NCI-H1417 treated with DMSO at 0.1 percent for 48 hours (cell line): ENCODE results near the gene NDUFB4.
"Not testable (repeated sequence)": the region's sequence is repeated elsewhere in the genome, so short reads cannot be mapped to it uniquely, and the experiment has no call there.

Experiments
- DNase-seq: peaks from one replicate; lab custom pipeline; 2025; lab: John Stamatoyannopoulos, UW

NDUFB4 gene

DNA sequence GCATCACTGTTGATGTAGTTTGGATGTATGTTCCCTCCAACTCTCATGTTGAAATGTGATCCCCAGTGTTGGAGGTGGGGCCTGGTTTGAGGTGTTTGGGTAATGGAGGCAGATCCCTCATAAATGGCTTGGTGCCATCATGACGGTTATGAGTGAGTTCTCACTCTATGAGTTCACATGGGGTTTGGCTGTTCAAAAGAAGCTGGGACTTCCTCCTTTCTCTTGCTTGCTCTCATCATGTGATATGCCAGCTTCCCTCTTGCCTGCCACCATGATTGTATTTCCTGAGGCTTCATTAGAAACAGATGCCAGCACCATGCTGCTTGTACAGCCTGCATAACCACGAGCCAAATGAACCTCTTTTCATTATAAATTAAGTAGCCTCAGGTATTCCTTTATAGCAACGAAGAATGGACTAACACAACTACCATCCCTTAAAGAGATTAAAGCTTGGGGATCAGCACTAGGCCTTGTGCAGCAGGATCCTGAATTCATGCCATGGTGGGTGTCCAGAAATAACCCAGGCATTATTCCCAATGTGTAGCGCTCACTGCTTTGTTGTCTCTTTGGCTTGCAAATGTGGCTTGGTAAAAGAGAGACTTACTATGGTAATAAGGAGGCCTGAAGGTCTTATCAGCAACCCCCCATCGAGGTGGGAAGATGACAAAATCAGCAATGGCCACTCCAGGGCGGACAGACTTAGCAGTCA, 41.9 kb downstream of the NDUFB4 start:
- DNase-seq: no peak

DNA sequence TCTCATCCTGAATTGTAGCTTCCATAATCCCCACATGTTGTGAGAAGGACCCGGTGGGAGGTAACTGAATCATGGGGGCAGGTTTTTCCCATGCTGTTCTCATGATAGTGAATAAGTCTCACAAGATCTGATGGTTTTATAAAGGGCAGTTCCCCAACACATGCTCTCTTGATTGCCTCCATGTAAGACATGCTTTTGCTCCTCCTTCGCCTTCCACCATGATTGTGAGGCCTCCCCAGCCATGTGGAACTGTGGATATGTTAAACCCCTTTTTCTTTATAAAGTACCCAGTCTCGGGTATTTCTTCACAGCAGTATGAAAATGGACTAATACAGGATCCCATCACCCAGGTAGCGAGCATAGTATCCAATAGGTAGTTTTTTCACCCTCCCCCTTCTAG, 42.7 kb downstream of the NDUFB4 start:
- DNase-seq: not testable (repeated sequence)

DNA sequence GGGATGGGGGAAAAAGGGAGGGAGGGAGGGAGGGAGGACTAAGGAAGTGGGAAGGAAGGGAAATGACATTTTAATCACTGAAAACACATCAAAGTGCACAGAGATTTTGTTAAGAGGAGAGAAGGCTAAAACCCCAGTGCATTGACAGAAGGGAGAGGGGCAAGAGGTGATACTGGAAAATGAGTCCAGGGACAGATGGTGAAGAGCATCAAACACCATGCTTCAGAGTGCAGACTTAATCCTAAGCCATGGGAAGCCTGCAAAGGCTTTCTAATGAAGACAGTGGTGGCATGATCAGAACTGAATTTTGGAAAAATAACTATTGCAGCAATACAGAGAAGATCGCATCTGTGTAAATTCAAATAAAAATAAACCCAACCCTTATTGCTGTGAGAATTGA, 44.1 kb downstream of the NDUFB4 start:
- DNase-seq: no peak

DNA sequence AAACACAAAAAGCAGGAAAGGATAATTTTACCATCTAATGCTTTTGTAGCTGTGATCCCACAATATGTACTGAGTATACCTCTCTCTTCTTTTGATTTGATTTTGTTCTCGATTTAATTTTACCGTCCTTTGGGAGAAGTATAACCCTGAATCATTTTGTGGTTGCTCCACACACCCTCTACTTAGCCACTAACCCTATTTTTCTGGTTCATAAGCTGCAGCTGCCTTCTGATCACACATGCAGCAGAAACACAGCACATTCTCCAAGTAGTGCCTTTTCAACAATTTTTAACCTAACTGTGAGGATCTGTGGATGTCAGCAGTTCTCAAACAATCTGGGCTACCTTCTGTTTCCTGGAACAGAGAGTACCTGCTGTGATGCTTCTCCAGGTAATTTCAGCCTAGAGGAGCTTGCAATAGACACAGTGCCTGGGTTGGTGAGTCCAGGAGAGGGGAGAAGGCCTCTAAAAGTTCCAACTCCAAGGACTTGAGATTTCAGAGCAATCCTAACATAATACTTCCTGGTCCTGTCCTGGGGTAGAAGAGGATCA, 45.6 kb downstream of the NDUFB4 start:
- DNase-seq: no peak

DNA sequence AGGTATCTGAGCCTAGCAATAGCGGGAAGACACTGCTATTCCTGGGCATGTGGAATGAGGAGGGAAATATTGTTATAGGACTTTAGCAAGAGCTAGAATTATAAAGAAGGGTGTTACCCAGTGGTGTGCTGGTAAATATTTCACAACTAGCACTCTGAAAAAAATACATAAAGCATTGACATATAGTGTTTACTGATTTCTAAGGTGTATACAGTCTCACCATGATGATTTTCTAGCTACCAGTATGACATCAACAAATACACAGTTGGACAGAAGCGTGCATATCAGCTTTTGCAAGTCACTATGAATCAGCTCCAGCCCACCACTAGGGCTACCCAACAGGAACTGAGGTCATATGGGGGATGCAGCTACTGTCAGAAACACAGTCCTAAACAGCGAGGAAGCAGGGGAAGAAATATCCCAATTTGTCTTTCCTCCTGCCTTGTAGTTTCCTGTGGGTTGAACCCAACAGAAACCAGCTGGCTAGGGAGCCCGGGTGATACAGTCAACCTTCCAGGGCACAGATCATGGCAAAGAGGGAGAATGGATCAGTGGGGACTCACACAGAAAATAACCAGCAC, 46.3 kb downstream of the NDUFB4 start:
- DNase-seq: no peak

DNA sequence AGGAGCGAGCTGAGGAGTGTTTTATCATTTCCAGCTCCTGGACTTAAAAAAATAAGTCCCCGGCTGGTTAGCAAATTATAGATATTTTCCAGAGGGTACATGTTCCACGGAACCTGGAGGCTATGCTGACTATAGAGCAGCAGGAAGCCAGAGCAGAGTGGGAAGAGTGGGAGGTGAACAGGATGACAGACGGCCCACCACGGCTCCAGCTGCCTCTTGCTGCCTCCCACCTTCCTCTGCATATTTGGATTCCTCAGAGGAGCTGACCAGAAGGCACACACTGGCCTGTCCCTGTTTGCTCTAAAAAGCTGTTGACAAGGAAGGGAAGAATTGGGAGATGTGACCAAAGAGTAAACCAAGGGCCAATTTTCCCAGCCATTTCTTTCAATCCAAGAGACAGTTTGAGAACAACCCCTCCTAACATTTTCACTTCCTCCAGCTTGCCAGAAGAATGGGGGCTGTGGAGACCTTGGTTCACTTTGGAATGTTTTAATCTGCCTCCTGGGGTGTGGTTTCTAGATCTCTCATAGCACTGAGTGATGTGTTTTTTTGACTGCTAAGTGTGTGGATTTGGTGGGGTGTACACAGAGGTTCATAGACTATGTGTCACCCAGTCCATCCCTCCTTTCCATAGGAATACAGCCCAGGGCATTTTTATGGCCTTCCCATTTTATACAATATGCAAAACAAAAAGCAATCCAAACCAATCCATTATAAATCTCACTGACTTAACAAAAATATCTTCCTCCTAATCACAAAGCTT, 49.1 kb downstream of the NDUFB4 start:
- no peak for DNase-seq

DNA sequence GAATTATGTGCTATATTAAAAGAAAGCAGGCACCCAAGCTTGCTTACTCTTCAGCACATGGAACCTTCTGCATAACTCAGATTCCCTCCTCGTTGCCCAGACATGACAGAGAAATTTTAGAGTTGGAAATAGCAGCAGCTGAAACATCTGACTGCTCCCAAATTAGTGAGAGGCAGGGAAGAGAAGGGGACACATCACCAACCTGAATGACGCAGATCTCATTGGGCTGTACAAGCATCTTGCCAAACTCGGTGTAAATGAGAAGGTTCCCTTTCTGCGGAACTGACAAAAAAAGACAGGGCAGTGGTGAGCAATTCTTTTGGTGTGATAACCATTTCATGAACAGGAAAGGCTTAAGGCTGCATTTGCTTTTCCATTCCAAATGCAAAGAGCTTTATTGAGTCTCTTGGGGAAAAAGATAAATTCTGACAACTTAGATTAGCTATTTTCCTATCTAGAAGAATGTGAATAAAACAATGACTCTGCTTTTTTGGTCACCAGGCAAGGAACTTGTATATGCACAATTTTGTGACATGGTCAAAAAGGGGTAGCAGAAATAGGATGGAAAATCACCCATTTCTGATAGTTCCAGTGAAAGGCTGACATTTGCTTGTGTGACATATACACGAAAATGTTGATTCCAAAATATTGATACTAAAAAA, 50.8 kb downstream of the NDUFB4 start:
- DNase-seq: no peak

DNA sequence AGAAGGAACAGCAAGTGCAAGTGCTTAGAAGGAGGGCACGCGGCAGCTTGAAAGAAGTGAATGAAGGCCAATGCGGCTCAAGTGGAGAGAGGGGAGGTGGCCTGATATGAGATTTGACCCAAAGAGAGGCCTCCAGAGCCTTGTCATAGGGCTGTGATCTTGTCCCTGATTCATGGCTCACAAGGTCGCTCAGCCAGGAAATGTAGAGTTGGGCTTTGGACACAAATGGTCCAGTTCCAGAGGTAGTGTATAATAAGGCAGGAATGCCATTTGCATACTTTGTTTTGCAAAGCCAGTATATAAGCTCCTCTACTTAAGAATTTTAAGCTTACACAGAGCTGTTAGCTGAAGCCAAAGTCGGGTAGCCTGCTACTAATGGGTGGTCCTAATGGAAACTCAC, 52.2 kb downstream of the NDUFB4 start:
- no peak for DNase-seq

DNA sequence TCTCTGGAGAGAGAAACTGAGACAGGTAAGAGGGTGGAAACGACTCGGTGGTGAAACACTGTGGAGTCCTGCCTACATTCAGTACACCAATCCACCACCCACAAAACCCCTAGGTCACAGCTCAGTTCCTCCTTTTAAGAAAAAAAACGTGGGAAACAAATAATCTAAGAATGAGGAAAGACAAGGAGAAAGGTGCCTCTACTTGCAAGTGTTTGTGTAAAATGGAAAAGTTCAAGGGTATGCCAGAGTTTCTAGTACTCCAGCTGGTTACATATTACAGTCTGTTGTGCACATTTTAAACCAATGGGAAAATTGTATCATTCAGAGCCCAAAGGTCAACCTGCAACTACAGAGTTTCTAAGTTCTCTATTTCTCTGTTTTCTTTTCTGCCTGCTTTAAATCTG, 53.7 kb downstream of the NDUFB4 start:
- no peak for DNase-seq

DNA sequence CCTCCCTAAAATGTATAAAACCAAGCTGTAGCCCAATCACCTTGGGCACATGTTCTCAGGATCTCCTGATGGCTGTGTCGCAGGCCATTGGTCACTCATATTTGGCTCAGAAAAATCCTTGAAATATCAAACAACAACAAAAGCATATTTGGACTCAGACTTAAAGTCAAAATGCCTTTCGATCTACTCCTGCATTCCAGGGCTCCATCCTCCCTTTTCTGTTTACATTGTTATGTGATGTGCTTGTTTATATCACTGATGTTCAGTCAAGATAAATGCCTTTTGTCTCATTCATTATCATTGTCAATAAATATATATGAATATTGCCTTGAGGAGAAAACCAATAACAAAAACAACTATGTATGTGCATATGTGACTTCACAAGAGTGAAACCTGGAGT, 54.2 kb downstream of the NDUFB4 start:
- DNase-seq: no peak
